Measurements from ENCODE around the gene CACNA2D2.

Gene CACNA2D2

DNA sequence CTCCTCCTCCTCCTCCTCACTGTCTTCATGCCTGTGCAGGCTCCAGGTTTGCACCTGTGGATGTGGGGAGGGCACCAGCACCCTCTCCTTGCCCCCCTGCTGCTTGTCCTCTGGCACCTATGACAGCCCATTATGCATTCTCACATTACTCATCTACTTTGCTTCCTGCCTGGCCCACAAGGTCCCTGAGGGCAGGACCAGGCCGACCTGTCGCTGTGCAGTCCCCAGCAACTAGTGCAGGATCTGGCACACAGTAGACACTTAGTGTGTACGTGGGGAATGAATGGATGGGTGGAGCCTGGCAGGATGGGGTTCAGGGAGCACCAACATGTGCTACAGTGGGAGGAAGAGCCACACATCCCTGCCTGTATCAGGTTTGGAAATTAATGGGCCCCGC is 85.8 kb downstream of the CACNA2D2 start:
- H3K27me3 ChIP-seq (ENCODE audit: insufficient read depth, low read length), result no peaks in the 10 kb centered on the region
- no peak overlapping the region for H3K27ac ChIP-seq (ENCODE audit: low read depth, low read length, poor library complexity, severe bottlenecking)
- H3K9me3 ChIP-seq (ENCODE audit: low read length), result no peaks in the 10 kb centered on the region
- H3F3A ChIP-seq (ENCODE audit: insufficient read depth, low read length), result no peaks in the 10 kb centered on the region
- TF ChIP-seq, protein P1, sequence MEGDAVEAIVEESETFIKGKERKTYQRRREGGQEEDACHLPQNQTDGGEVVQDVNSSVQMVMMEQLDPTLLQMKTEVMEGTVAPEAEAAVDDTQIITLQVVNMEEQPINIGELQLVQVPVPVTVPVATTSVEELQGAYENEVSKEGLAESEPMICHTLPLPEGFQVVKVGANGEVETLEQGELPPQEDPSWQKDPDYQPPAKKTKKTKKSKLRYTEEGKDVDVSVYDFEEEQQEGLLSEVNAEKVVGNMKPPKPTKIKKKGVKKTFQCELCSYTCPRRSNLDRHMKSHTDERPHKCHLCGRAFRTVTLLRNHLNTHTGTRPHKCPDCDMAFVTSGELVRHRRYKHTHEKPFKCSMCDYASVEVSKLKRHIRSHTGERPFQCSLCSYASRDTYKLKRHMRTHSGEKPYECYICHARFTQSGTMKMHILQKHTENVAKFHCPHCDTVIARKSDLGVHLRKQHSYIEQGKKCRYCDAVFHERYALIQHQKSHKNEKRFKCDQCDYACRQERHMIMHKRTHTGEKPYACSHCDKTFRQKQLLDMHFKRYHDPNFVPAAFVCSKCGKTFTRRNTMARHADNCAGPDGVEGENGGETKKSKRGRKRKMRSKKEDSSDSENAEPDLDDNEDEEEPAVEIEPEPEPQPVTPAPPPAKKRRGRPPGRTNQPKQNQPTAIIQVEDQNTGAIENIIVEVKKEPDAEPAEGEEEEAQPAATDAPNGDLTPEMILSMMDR (IDR thresholded peaks at IDR 0.05; ENCODE audit: low read length), result no peak
- no peak for TF ChIP-seq EZH2 (IDR thresholded peaks at IDR 0.05; ENCODE audit: borderline replicate concordance, low read length)
- no peak overlapping the region for H3K4me2 ChIP-seq (ENCODE audit: low read length)
- H3K79me2 ChIP-seq (ENCODE audit: insufficient read depth, low read length), result no peaks in the 10 kb centered on the region
- H3K4me1 ChIP-seq (ENCODE audit: insufficient read depth, low read length, severe bottlenecking), result no peaks in the 10 kb centered on the region
- H3K4me3 ChIP-seq (ENCODE audit: low read depth, low read length, poor library complexity, severe bottlenecking), result no peak overlapping the region
- H3K9me2 ChIP-seq (ENCODE audit: low read depth, low read length), result no peaks in the 10 kb centered on the region
- no peak overlapping the region for H3K9ac ChIP-seq (ENCODE audit: low read length)
- H4K20me1 ChIP-seq (ENCODE audit: insufficient read depth, low read length), result no peaks in the 10 kb centered on the region
- no peaks in the 10 kb centered on the region for H3K36me3 ChIP-seq (ENCODE audit: insufficient read depth, low read length)
- no peak overlapping the region for H2AFZ ChIP-seq (ENCODE audit: low read length)

DNA sequence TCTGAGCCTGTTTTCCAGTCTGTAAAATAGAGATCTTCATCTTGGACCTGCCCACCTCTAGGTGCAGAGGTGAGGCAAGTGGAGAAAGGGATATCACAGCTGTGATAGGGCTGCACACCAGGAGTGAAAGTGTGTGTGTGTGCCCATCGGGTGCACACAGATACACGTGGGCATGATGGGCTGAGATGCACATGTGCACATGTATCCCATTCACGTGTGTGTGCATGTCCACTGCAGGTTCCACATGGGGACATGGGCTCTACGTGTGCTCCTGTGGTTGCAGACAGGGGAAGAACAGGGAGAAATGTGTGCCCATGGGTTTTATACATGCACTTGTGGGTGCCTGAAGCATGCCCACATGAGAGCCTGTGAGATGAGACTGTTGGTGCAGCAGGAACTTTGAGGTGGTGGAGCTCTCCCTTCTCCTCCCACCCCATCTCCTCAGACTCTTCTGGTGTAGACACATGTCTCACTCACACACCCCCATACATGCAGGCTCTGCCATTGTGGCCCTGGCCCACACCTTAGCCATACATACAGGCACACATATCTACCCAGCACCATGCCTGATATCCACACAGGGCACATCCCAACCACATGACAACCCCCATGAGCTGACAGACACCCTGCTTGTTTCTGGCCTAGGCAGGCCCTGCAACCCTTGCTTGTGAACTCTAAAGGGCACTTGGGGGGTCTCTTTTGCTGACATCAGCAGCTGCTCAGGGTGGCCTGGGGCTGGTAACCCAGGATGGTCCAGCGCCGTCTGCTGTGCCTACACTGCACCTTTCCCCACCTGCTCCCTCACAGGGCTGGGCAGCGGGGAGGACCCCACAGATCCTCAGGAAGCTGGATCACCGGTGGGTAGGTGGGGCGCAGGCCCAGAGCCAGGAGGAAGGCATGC is 86.4 kb downstream of the CACNA2D2 start:
- H3K27me3 ChIP-seq (ENCODE audit: insufficient read depth, low read length), result no peaks in the 10 kb centered on the region
- no peaks in the 10 kb centered on the region for H3K4me1 ChIP-seq (ENCODE audit: insufficient read depth, low read length, severe bottlenecking)
- no peaks in the 10 kb centered on the region for H3F3A ChIP-seq (ENCODE audit: insufficient read depth, low read length)
- H3K4me3 ChIP-seq (ENCODE audit: low read depth, low read length, poor library complexity, severe bottlenecking), result no peak overlapping the region
- no peak overlapping the region for H2AFZ ChIP-seq (ENCODE audit: low read length)
- no peak overlapping the region for H3K9ac ChIP-seq (ENCODE audit: low read length)
- H4K20me1 ChIP-seq (ENCODE audit: insufficient read depth, low read length), result no peaks in the 10 kb centered on the region
- H3K9me2 ChIP-seq (ENCODE audit: low read depth, low read length), result no peaks in the 10 kb centered on the region
- no peaks in the 10 kb centered on the region for H3K36me3 ChIP-seq (ENCODE audit: insufficient read depth, low read length)
- no peaks in the 10 kb centered on the region for H3K9me3 ChIP-seq (ENCODE audit: low read length)
- no peak overlapping the region for H3K27ac ChIP-seq (ENCODE audit: low read depth, low read length, poor library complexity, severe bottlenecking)
- TF ChIP-seq EZH2 (IDR thresholded peaks at IDR 0.05; ENCODE audit: borderline replicate concordance, low read length), result no peak
- TF ChIP-seq, protein P1 (IDR thresholded peaks at IDR 0.05; ENCODE audit: low read length), result no peak
- no peaks in the 10 kb centered on the region for H3K79me2 ChIP-seq (ENCODE audit: insufficient read depth, low read length)
- no peak overlapping the region for H3K4me2 ChIP-seq (ENCODE audit: low read length)

DNA sequence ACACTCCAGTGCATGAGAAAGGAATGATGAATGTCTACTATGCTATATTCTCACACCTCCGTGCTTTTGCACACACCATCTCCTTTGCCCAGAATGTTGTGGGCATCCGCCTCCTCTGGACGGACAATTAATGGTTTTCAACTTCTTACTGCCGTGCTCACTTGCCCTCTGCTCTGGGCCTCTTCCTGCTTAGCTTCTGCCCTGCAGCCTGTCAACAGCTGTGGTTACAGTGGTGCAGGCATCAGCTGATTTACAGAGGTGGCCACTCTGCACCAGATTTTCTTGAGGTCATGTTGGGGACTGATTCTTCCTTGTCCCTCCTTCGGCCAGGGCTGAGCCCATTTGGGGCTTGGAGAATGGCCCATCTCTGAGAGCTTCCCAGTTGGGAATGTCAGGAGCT is 87.6 kb downstream of the CACNA2D2 start:
- Histone ChIP-seq H3K79me2 (ENCODE audit: insufficient read depth, low read length) (no peaks in the 10 kb centered on the region), H3K9me3 (ENCODE audit: low read length) (no peaks in the 10 kb centered on the region), H3F3A (ENCODE audit: insufficient read depth, low read length) (no peaks in the 10 kb centered on the region), H3K9ac (ENCODE audit: low read length) (no peak overlapping the region), H3K36me3 (ENCODE audit: insufficient read depth, low read length) (no peaks in the 10 kb centered on the region), H3K27me3 (ENCODE audit: insufficient read depth, low read length) (no peaks in the 10 kb centered on the region), H4K20me1 (ENCODE audit: insufficient read depth, low read length) (no peaks in the 10 kb centered on the region), H3K9me2 (ENCODE audit: low read depth, low read length) (no peaks in the 10 kb centered on the region), H2AFZ (ENCODE audit: low read length) (no peak overlapping the region), H3K27ac (ENCODE audit: low read depth, low read length, poor library complexity, severe bottlenecking) (no peak overlapping the region), H3K4me3 (ENCODE audit: low read depth, low read length, poor library complexity, severe bottlenecking) (no peak overlapping the region), H3K4me1 (ENCODE audit: insufficient read depth, low read length, severe bottlenecking) (no peaks in the 10 kb centered on the region), H3K4me2 (ENCODE audit: low read length) (no peak overlapping the region)
- TF ChIP-seq, protein P1 (IDR thresholded peaks at IDR 0.05; ENCODE audit: low read length), result no peak
- TF ChIP-seq EZH2 (IDR thresholded peaks at IDR 0.05; ENCODE audit: borderline replicate concordance, low read length), result no peak

All from OCI-LY1 (cell line).